ENCODE data around the gene CCDC74B.
"Not testable (repeated sequence)": the region's sequence is repeated elsewhere in the genome, so short reads cannot be mapped to it uniquely, and the experiment has no call there.

DNA sequence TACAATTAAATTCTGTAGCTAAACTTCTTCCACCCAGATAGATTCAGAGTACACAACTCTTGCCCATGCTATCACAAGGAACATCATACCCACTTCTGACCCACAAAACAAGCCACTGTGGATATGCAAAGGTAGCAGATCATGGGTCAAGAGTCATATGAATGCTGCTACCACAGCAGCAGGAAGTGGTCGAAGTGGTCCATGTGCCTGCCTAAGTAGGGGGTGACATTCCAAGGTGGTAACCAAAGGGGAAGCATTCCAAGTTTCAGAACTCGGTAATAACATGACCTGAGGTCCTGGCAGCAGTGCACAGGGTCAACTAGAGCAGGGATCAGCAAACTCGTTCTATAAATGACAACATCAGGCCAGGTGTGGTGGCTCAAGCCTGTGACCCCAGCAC, 47.5 kb upstream of the CCDC74B start:
- TF ChIP-seq, protein P1, sequence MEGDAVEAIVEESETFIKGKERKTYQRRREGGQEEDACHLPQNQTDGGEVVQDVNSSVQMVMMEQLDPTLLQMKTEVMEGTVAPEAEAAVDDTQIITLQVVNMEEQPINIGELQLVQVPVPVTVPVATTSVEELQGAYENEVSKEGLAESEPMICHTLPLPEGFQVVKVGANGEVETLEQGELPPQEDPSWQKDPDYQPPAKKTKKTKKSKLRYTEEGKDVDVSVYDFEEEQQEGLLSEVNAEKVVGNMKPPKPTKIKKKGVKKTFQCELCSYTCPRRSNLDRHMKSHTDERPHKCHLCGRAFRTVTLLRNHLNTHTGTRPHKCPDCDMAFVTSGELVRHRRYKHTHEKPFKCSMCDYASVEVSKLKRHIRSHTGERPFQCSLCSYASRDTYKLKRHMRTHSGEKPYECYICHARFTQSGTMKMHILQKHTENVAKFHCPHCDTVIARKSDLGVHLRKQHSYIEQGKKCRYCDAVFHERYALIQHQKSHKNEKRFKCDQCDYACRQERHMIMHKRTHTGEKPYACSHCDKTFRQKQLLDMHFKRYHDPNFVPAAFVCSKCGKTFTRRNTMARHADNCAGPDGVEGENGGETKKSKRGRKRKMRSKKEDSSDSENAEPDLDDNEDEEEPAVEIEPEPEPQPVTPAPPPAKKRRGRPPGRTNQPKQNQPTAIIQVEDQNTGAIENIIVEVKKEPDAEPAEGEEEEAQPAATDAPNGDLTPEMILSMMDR (IDR thresholded peaks at IDR 0.05): not testable (repeated sequence)
- TF ChIP-seq POLR2A, EP300 (IDR thresholded peaks at IDR 0.05): not testable (repeated sequence)
